ENCODE data around the gene CLMN.
A peak's percentile ranks its signal among the peaks of the same experiment; 100 is the strongest.

Gene CLMN, protein sequence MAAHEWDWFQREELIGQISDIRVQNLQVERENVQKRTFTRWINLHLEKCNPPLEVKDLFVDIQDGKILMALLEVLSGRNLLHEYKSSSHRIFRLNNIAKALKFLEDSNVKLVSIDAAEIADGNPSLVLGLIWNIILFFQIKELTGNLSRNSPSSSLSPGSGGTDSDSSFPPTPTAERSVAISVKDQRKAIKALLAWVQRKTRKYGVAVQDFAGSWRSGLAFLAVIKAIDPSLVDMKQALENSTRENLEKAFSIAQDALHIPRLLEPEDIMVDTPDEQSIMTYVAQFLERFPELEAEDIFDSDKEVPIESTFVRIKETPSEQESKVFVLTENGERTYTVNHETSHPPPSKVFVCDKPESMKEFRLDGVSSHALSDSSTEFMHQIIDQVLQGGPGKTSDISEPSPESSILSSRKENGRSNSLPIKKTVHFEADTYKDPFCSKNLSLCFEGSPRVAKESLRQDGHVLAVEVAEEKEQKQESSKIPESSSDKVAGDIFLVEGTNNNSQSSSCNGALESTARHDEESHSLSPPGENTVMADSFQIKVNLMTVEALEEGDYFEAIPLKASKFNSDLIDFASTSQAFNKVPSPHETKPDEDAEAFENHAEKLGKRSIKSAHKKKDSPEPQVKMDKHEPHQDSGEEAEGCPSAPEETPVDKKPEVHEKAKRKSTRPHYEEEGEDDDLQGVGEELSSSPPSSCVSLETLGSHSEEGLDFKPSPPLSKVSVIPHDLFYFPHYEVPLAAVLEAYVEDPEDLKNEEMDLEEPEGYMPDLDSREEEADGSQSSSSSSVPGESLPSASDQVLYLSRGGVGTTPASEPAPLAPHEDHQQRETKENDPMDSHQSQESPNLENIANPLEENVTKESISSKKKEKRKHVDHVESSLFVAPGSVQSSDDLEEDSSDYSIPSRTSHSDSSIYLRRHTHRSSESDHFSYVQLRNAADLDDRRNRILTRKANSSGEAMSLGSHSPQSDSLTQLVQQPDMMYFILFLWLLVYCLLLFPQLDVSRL

DNA sequence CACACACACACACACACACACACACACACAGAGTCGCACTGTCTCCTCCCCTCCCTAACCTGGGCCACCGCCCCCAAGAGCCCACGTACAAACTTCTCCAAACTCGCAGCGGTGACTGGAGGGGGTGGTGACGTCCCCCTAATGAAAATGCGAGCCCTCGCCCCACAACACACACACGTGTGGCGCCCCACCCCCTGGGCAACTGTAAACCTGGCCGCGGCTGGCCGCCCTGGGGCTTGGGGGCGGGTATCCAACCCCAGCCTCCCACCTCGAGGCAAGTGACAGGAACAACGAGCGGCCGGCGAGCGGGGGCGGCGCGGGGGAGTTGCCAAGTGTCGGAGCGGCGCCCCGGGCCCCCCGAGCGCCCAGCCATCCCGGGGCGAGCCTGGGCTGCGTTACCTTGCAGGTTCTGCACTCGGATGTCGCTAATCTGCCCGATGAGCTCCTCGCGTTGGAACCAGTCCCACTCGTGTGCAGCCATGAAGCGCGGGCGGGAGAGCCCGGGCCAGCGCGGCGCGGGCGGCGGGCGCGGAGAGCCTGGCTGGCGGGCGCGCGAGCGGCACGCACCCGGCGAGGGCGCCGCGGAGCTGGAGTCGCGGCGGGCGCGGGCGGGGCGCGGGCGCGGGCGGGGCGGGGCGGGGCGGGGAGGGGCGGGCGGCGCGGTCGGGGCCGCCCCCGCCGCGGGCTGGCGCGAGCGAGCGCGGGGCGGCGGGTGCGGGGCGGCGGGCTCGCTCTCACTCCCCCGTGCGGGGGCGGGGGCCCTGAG is at the start of gene CLMN:
CLMN (minus strand) TSS at position 597 of the 766 bp plus-strand sequence; CDS start at position 481, 116 bp downstream.
- peak; percentile 41 for DNase-seq

DNA sequence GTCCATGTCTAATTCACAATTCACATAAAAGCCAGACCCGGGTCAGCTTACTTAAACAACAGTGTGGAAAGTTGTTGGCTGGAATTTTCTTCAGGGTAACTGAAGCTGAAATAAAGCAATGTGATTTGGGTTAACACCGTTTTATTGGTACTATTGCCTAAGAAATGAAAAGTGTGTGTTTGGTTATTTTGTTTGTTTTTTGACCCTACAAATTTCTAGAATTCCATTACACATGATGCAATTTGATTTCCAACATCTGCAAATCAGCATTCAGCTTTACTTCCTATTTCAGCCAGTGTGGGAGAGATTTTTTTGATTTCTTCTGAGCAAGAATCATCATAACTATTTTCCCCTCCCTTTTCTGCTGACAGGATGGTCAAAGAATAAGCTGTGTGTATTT is 45.7 kb upstream of the CLMN start:
- no peak for DNase-seq

GRCh38 chr14:95364481-95365209 is 44.9 kb upstream of the CLMN start:
- no peak for DNase-seq

DNA sequence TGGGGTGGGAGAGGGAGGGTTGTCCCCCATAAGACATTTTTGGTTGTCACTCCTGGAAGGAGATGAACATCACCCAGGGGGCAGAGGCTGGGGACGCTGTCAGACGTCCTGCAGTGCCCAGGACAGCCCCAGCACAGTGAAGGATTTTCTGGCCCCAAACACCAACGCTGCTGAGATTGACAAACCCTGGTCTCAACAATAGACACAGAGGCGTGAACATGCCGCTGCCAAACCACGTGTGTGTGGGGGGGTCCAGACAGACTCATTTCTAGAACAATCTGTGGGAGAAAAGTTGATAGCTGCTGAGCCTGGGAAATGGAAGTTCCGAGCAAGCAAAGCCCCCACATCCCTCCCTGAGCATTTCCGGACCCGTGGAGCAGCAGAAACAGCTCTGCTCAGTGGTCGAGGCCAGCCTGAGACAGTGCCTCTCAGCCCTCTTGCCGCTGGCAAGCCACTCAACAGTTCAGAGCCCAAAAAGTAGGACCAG is 43.8 kb upstream of the CLMN start:
- DNase-seq: no peak

GRCh38 chr14:95362138-95362494 is 42.4 kb upstream of the CLMN start:
- DNase-seq: no peak

DNA sequence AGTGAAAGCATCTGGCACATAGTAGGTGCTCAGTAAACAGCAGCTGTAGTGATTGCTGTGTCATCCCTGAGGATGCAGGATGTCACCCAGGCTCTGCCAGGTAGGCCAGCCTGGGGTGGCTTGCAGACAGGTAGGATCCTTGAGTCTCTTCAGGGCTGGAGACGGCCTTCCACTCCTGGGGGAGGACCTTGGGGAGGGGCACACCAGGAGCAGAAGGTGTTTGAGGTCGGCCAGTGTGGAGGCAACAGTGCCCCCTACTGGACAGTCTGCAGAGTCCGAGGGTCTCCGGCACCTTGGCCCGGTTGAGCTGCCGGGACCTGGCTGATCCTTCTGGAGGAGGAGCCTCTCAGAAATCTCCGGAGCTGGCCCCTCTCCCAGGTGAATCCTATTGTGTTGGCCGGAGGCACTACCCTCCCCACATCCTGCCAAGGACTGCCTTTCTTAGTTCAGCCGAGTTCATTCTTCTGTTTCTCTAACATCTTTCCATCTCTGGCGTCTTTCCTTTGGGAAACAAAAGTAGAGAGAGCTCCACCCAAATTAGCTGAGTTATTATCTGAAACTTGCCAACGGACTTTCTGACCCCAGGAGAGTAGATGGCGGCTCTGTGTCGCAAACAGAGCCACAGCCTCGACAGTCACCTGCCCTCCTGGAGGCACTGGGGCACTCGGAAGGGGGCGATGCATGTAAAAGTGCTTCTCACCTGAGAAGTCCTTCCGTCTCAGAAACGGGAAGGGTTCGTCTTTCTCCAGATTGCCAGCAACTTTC is 41.8 kb upstream of the CLMN start:
- DNase-seq: peak; percentile 6

DNA sequence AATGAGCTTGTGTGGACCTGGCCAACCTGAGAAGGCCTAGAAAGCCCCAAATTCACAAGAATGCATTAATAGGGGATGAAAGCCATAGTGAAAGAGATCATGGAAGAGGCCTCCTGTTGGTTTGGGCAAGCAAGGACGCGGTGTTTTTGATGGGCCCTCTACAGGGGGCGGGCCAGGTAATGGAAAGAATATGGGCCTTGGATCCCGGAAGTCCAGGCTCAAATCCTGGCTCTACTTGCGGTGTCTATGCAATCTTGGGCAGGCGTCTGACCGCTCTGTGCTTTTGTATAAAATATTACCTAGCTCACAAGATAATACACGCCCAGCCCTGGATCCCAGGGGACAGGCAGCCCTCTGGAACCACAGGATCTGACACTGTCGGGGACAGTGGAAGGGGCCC is 41.1 kb upstream of the CLMN start:
- DNase-seq: no peak

DNA sequence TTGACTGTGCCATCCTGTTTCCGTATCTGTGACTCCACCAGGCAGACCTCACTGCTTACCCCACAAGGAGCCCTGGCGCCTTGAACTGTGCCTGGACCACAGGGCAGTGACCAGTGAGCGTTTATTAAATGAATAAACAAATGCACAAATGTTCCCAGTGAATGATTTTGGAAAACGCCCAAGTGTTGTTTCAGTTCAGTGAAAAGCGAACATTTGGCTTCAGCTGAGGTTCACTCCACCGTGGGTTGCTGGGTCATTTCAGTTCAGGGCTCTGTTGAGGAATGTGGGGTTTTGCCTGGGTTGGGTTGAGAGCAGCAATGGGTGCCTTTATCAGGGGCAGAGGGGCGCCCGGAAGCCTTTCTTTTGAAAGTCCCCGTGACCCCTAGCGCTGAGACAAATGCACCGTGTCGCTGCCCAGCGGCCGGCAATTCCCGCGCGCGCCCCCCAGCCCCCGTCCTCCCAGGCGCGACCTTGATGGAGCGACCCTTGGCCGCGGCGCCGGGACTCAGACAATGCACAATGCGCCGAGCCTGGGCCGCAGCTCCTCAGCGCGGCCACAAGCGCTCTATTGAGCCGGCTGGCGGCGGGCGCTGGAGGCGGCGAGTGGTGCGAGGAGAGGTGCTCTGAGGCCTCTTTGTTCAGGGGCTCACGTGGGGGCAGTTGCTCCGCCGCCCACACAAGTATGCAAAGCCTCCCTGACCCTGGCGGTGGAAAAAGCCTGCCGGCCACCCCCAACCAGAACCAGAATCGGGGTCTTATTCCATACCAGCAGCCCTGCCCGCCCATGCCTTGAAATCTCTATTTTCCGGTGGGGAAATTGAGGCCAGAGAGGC is 40.5 kb upstream of the CLMN start:
- DNase-seq: no peak

DNA sequence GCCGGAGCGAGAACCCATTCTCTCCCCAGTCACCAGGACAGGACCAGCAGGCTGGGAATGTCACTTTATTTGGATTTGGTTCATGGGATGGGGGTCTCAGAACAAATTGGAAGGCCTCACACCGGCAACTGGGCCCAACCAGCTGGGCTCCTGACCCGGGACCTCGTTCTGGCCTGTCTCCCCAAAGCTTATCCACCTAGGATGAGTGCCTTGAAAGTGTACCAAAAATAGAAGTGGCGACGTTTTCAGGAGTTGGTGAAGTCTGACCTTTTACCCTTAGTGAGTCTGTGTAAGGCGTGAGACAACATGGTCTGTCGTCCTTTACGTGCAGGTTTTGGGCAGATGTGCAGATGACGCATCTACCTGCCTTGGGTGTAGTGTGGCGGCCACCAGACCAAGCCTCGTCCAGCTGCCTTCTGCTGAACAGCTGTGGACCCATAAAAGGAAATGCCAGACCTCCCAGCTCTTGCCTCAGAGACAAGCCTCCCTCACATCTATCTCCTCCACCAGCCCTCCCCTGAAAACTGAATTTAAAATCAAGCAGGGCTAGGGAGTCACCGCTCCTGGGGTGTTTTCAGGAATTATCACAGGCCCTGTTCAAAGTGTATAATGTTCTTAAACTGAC is 36.6 kb upstream of the CLMN start:
- no peak for DNase-seq

GRCh38 chr14:95355422-95355821 is 35.7 kb upstream of the CLMN start:
- no peak for DNase-seq

GRCh38 chr14:95354834-95355233 is 35.1 kb upstream of the CLMN start:
- DNase-seq: no peak

DNA sequence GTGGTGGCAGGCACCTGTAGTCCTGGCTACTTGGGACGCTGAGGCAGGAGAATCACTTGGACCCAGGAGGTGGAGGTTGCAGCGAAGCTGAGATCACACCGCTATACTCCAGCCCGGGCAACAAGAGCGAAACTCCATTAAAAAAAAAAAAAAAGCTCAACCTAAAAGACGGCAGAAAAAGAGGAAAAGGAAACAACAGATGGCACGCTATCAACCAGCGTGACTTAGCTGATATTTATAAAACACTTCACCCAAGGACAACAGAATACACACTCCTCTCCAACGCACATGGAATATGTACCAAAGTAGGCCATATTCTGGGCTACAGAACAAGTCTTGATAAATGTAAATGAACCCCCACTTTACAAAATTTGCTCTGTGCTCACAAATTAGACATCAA is 34.0 kb upstream of the CLMN start:
- no peak for DNase-seq

- no peak for DNase-seq
These were observed 33.3 kb upstream of the CLMN start for GRCh38 chr14:95353007-95353406.

GRCh38 chr14:95352481-95352880 is 32.8 kb upstream of the CLMN start:
- DNase-seq: no peak

- DNase-seq: no peak
These were observed 29.5 kb upstream of the CLMN start for GRCh38 chr14:95349241-95349640.

- DNase-seq: no peak
These were observed 28.8 kb upstream of the CLMN start for GRCh38 chr14:95348395-95349080.

DNA sequence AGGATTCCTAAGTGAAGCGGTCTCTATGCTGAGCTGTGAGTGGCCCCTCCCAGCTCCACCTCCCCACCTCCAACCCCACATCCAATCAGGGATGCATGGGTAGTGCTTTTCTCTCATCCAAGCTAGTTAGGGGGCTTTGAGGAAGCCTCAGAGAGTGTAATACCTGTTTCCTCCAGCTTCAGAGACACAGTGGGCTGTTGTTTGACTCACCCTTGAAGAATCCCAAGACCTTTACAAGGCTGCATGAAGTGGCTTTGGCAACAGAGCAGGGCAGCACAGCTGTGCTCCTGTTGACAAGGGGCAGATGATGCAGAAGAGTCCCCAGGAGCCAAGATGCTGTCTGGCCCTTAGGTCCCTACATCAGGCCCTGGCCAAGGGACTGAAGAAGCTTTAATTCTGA is 27.1 kb upstream of the CLMN start:
- peak; percentile 15 for DNase-seq

DNA sequence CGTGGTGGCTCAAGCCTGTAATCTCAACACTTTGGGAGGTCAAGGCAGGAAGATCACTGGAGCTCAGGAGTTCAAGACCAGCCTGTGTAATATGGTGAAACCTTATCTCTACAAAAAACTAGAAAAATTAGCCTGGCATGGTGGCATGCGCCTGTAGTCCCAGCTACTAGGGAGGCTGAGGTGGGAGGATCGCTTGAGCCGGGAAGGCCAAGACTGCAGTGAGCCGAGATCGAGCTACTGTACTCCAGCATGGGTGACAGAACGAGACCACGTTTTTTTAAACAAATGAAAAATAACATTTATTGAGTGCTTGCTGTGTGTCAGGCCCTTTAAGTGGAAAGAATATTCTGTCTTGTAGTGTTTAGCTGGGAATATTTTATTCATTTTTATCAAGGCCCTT is 26.6 kb upstream of the CLMN start:
- DNase-seq: no peak

DNA sequence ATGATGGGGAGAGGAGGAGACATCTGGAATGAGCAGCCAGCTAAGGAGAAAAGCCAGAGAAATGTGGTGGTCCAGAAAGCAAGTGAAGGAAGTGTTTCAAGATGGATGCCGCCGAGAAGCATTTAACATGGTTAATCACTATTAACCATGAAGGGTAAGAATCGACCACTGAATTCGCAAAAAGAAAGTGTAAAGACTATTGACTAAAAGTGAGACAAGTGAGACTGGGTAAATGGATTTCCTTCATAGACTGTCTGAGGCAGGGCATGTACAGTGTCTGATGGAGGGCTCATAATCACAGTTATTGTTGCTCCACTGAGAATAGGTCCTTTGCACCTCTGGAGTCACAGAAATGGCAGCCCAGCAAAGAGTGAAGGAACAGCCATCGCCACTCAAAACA is 25.3 kb upstream of the CLMN start:
- DNase-seq: no peak
